ENCODE results near the gene MSI2.
"Not testable (repeated sequence)": the region's sequence is repeated elsewhere in the genome, so short reads cannot be mapped to it uniquely, and the experiment has no call there.

MSI2 gene

DNA sequence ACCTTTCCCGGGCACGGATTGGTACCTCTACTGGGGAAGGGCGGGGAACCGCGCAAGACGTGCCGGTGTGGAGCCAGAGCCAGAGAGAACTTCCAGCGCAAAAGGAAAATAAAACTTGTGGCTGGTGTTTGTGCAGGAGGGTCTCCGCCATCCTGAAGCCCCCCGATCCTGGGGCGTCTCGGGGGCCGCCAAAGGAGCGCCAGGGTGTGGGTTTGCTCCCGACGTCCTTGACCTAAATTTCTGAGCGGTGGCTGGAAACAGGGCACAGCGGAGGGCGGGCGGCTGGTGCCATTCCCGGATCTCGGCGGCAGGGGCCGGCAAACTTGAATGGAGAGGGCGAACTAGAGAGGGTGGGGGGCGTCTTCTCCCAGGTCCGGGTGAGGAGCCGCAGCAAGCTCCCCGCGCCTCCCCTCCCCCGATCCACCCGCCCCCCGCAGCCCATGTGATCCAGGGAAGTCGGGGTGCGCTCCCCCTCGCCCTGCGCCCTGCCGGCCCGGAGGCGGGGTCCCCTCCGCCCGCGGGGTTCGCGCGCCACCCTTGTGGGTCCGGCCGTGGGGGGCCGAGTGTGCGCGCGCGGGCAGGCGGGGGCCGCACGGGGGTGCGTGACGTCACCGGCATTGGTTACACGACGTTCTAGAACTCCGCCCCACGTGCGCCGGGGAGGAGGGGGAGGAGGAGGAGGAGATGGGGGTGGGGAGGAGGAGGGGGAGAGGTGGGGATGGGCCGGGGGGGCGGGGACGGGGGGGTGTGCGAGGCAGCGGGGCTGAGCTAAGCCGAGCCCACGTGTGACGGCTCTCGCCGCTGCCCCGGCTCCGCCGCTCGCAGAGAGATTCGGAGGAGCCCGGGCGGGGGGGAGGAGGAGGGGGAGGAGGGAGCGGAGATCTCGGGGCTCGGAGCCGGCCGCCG is at the start of gene MSI2:
MSI2 (plus strand) TSS at position 748 of the 906 bp plus-strand sequence. CDS start 220 bp downstream, outside the sequence.
- no peak for DNase-seq (ENCODE audit: low read depth)

DNA sequence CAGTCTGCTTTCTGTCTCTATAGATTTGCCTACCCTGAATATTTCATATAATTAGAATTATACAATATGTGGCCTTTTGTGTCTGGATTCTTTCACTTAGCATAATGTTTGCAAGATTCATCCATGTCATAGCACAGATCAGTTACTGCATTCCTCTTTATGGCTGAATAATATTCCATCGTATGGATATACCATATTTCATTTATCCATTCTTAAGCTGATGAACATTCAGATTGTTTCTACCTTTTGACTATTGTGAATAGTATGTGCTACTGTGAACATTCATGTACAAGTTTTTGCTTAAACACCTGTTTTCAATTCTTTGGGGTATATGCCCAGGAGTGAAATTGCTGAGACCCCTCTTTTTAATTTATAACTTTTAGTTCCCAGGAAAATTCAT is 49.4 kb upstream of the MSI2 start:
- no peak for DNase-seq (ENCODE audit: low read depth)

DNA sequence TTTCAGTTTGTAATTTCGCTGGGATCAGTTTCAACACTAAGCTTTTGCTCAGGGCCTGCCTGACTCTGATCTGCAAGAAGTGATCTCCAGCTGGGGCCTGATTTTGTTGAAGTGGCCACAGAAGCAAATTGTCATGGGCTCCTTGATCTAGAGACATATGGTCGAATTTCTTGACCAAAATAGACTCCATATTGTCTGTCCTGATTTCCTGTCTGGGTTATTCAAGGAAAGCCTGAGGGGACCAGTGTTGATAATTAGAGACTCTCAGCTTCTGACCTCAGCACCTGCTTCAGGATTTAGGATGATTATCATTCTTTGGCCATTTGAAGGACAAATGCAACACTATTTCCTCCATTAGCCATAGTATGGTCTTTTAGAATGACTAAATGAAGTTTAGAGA is 48.9 kb upstream of the MSI2 start:
- no peak for DNase-seq (ENCODE audit: low read depth)

DNA sequence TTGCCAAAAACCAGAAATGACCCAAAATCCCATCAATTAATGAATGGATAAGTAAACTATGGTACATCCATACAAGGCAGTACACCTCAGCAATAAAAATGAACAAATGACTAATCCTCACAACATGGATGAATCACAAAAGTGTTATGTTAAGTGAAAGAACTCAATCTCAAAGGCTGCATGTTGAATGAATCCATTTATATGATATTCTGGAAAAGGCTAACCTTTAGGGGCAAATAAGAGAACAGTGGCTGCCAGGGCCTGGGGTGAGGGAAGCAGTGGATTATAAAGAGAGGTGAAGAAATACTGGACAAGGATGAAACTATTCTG is 46.1 kb upstream of the MSI2 start:
- no peak for DNase-seq (ENCODE audit: low read depth)

DNA sequence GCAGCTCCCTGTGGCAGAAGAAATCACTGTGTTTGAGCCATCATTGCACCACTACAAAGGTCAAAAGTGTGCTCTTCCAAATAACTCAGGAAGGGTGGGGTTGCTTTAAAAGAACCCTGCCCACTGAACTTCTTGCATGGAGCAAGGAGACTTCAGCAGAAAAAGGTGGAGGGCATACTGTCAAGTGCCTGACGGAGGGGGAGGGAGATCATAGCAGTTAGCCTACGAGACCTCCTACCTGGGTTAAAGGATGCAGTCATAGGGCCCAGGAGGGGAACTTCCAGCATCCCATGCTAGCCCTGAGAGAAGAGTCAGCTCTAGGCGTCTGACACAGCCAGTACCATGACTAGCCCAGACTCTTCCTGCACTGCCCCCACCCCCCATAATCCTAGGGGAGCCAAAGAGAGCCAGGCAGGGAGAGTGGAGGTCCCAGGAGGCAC is 45.3 kb upstream of the MSI2 start:
- no peak for DNase-seq (ENCODE audit: low read depth)

DNA sequence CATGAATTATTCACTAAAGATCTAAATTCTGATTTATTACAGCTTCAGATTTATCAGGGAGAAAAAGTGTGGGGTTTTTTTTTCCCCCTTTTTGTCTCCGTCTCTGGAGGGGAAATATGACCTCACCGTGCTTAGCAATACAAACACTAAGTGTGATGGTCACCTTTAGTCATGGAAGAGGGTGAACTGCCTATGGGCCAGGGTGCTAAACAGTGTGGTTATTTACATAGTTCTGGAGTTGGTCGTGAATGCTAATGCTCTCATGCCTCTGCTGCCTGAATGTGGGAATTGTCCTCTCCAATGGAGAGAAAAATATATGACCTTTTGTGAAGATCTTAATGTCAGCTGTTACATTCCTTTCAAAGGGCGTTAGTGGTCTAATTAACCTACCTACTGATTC is 44.8 kb upstream of the MSI2 start:
- DNase-seq (ENCODE audit: low read depth), result no peak

DNA sequence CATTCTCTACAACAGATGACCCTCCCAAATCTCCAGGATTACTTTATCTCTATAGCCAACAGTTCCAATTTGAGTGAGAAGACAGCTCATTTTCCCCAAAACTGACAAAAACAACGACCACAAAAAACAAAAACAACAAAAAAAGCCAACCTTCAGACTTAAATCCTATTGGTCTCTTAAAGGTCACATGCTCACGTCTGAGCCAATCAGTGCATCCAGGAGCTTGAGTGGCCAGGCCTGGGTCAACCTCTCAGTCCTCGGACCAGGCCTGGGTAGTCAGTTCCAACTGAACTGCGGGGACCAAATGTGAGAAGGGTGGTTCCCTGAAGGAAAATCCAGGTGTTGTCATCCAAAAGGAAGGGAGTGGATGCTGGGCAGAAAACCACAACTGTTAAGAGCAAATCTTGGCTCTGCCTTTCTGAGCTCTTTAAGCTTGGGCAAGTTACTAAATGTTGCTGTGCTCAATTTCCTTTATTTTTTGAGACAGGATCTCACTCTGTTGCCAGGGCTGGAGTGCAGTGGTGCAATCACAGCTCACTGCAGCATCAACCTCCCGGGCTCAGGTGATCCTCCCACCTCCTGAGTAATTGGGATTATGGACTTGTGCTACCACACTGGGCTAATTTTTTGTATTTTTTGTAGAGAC is 43.0 kb upstream of the MSI2 start:
- no peak for DNase-seq (ENCODE audit: low read depth)

DNA sequence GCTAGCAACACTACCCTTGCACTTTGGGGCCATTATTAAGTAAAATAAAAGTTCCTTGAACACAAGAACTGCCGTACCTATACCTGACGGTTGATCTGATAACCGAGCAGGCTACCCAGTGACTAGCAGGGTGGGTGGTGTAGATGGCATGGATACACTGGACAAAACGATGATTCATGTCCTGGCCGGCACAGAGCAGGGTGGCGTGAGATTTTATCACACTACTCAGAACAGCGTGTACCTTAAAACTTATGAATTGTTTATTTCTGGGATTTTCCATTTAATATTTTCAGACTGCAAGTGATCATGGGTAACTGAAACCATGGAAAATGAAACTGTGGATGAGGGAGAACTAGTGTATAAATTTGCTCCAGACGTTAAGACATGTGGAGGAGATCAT is 41.0 kb upstream of the MSI2 start:
- no peak for DNase-seq (ENCODE audit: low read depth)

DNA sequence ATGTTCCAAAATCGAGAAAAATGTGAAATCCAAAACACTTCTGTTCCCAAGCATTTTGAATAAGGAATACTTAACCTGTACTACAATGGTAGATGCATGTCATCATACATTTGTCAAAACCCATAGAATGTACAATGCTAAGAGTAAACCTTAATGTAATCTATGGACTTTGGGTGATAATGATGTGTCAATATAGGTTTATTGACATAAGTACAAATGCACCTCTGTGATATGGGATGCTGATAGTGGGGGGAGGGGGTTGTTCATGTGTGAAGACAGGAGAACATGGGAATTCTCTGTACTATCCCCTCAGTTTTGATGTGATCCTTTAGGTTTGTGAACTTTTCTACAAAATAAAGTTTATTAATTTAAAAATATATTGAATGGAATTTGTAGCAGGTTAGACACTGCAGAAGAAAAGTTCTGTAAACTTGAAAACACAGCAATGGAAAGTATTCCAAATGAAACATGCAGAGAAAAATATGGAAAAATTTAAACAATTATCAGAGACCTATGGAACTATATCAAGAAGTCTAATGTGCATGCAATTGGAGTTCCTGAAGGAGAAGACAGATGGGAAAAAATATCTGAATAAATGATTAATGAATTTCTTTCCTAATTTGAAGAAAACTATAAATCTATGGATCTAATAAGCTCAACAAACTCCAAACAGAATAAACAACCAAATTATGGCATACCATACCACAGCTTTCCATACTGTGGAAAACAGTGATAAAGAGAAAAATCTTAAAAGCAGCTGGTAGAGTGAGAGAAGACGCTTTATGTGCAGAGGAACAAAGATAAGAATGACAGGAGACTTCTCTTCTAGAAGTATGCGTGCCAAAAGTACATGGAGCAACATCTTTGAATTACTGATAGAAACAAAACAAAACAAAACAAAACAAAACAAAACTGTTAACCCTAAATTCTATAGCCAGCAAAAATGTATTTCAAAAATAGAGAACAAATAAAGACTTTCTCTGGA is 34.7 kb upstream of the MSI2 start:
- no peak for DNase-seq (ENCODE audit: low read depth)

DNA sequence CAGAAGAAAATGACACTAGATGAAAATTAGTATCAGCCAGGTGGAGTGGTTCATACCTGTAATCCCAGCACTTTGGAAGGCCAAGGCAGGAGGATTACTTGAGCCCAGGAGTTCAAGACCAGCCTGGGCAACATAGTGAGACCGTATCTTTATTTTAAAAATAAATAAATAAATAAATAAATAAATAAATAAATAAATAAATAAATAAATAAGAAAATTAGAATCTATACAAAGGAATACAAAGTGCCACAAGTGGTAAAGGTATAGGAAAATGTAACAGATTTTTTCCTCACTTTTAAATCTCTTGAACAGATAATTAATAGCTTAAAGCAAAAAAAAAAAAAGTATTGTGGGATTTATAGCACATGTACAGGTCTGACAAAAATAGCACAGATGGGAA is 33.9 kb upstream of the MSI2 start:
- DNase-seq (ENCODE audit: low read depth), result not testable (repeated sequence)

DNA sequence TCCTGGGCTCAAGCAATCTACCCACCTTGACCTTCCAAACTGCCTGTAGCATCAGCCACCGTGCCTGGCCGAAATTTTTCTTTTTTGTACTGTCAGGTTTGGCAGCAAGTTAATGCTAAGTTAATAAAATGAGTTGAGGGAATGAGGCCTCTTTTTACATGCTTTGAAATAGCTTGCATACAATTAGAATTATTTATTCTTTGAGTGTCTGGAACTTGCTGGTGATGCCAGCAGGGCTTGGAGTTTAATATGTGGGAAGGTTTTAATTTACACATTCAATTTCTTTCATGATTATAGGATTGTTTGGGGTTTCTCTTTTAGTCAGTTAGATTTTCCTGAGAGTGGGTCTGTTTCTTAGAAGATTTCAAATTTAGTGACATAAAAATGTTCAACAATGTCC is 31.2 kb upstream of the MSI2 start:
- no peak for DNase-seq (ENCODE audit: low read depth)

DNA sequence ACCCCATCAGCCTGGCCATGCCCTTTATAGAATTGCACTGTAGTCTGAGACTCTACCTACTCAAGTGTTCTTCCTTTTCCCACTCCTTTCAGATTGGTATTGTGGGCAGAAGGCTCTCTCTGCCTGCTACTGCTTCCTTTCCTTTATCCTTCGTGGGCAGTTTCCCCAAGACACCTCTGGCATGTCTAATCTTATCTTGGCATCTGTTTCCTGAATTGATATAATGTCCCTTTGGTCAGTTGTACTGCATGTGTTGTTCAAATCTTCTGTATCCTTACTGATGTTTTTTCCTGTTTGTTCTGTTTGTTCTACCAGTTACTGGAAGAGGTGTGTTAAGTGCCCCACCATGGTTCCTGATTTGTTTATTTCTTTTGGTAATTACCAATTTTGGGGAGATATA is 29.5 kb upstream of the MSI2 start:
- no peak for DNase-seq (ENCODE audit: low read depth)

DNA sequence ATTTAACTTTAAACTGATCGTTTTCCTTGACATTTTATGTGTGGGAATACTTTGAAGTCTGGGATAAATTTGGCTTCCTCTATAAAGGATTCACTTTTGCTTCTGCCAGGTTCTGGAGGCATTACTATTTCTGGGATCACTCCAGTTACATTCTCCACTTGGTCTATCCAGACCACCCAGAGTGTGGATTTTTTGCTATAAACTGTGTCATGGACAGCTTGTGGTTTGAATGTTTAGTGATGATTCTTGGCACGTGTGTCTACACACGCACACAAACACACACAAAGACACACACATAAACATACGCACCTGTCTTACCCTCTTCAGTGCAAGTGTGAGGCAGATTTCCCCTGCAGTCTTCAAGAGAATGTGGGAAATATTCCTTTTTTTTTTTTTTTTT is 27.4 kb upstream of the MSI2 start:
- DNase-seq (ENCODE audit: low read depth), result no peak

DNA sequence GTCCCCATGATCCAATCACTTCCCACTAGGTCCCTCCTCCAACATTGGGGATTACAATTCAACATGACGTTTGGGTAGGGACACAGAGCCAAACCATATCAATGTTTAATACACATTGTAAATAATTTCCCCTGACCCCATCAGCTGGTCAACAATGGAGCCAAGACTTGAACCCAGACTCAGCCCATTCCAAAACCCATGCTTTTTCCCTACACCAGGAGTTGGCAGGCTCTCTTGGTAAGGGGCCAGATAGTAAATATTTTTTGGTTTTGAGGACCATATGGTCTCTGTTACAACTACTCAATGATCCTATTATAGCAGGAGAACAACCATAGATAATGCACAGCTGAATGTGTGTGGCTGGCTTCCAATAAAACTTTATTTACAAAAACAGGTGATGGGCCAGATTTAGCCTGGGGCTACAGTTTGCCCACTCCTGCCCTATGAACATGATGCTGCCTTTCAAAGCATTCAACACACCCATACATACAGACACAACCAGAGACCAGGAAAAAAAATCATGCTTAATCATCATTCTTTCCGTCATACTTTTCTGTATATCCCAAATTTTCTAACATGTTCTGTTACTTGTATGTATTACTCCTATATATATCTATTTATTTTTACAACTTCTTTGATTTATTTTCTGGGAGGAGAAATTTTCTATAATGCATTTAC is 22.1 kb upstream of the MSI2 start:
- no peak for DNase-seq (ENCODE audit: low read depth)

DNA sequence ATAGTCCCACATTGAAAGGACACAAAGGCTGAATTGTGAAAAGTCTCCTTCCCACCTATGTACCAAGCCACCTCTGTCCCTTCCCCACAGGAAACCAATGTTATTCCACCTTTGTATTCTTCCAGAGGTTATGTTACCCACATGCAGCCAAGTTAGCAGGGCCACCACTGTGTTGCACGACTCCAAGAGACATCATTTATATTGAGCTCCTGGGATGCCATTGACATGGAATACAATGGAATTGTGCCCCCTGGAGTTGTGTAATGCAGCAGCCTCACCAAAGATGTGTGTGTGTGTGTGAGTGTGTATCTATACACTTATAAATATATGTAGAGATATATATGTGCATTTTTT is 21.6 kb upstream of the MSI2 start:
- no peak for DNase-seq (ENCODE audit: low read depth)

DNA sequence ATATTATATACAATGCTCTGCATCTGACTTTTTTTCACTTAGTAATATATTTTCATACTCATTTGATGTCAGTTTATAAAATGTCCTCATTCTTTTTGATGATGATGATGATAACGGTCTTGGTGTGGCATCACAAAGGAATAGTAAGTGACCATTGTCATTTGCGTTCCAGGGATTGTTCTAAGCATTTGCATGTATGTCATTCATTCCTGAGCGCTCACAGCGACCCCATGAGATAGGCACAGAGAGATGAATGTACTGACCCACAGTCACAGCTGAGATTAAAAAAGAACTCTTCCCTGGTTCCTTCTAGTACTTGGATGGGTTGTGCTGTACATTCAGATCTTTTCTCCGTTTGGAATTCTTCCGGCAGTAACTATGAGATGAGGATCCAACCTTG is 21.2 kb upstream of the MSI2 start:
- DNase-seq (ENCODE audit: low read depth), result no peak

DNA sequence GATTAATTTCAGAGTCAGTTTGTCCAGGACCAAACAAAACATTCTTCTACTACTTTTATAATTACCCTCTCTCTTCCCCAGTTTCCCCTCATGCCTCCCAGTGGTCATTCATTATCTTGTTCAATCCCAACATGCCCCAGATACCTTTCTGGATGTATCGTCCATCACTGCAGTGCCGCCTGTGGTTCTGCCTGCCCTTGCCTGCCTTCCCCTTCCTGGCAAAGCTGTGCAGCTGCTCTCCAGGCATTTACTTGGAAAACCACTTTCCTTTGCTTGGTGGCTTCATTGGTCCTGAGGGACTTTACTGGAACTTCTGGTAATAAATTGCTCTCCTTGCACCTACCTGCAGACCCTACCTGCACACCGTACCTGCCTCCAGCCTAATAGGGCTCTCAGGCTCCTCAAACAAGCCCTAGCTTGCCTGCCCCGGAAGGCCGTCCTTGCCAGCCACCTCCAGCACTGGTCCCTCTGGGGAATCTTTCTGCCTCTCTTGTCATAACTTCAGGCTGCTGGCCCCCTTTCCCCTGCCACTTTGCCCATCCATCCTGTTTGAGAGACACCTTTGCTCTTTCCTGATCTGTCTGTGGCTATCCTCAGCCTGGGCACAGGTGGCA is 19.5 kb upstream of the MSI2 start:
- no peak for DNase-seq (ENCODE audit: low read depth)

DNA sequence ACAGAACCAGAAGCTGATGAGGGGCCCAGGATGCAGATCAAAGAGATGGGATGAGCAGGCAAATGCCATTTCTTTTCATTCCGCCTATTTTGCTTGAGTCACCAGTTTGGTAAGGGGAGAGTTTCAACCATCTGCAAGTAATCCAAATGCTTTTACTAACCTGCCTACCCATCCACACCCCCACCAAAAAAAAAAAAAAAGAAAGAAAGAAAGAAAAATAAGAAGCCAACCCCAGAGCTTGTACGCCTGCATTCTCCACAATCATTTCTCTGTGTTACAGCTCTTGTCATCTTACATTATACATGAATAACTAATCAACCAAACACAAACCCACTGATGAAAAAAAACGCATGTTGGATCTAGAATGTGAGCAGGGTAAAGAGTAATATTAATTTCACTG is 15.7 kb upstream of the MSI2 start:
- no peak for DNase-seq (ENCODE audit: low read depth)

DNA sequence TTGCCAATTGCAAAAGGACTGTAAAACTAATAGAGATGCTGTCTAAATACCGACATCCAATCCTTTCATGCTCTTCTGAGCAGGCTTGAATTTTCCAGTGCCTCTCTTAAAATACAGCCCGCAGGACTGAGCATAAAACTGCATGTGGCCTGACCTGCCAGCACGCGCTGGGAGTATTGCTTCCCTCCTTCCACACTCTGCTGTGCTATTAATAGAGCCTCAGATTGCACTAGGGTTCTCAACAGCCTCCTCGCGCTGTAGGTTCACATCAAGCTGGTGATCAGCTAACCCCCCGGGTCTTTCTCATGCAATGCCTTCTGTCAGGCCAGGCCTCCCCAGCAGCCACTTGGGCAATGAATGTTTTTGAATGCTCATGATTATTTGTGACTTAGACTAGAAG is 14.2 kb upstream of the MSI2 start:
- DNase-seq (ENCODE audit: low read depth), result no peak

DNA sequence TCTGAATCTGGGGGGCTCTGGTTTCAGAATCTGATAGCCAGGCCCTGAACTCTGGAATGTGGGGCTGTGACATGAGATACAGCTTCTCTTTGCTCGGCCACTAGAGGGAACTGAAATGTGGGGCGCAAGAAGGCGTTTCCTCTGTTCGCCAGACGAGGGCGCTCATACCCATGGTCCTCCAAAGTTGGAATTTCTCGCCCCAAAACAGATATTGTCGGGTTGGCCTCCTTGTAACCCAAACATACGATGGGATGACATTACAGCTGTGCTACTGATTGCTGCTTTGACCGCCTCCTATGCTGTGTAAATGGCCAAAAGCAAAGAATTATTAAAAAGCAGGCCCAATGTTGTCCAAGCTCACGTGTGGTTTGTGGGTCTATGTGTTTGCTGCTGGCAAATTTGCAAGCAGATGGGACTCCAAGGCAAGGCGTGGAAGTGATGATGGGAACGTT is 13.1 kb upstream of the MSI2 start:
- peak; percentile 8 for DNase-seq (ENCODE audit: low read depth)

DNA sequence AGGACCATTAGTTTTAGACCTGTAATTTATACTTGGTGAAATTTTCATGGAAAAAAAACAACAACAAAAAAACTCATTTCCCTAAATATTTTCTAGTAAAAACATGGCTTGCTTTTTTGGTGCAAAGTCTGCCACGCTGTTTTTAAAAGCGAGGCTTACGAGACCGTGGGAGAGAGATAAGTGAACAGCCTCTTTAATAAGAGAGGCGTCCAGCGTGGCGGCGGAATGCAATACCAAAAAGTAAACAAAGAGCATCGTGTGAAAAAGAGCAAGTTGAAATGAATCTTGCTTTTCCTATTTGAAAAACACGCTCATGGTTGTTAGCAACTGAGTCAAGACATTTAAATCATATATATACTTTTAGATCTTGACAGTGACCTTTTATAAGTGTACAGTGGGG is 10.5 kb upstream of the MSI2 start:
- no peak for DNase-seq (ENCODE audit: low read depth)

DNA sequence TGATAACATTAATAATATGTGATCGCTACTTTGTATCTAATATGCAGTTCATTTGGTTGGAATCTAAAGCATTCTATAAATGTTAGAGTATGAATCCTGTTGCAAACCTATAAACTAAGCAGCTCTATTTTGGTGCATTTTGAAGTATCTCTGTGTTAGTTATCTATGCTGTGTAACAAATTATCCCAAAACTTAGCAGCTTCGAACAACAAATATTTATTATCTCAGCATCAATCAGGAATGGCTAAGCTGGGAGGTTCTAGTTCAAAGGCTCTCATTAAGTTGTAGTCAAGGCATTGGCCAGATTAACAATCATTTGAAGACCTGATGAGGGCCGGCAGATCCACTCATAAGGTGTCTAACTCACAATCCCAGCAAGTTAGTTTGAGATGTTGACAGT is 10.1 kb upstream of the MSI2 start:
- no peak for DNase-seq (ENCODE audit: low read depth)
